ENCODE data around the gene SLC35A4. TPM values are rescaled to one million over a fixed set of nuclear protein-coding genes. Genes with fewer than 3 reads are reported as not detected.

Gene SLC35A4
- polyA plus RNA-seq, 4 donors, result 35.7 to 74.6 (median 57.9) TPM

DNA sequence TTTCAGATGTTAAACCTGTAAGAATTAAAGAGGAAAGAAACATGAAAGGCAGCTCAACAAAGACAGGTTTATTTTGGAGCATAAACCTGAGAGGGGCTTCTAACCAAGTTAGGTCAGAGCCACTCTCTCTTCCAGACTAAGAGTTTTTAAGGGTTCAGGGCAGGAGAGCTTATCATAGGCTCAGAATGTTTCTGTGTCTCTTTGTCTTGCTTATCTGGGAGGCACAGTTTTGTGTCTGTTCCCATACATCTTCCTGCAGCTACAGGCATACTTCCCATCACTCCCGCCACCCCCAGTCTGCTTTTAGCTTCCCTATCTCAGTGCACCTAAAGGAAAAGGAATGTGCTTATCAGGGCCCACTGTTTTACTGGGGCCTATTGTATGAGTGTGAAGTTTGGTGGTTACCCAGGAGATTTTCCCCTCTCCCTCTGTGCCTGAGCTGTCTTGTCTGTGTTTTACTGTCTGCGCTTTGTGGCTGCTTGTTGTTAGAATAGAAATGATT, 46.4 kb downstream of the SLC35A4 start:
- Histone ChIP-seq H3K36me3 (ENCODE audit: control insufficient read depth in 3 of 3, insufficient read depth in 2 of 3, low read depth in 1 of 3, low read length in 3 of 3) (no peaks in the 10 kb centered on the region), H3K4me1 (ENCODE audit: control insufficient read depth in 3 of 3, insufficient read depth in 2 of 3, low read depth in 1 of 3, low read length in 2 of 3) (peaks cover 0 to 3% (median 0%) of the 10 kb centered on the region in 3 donors), H3K27me3 (ENCODE audit: control insufficient read depth in 3 of 3, insufficient read depth in 3 of 3, low read length in 3 of 3) (no peaks in the 10 kb centered on the region), H3K4me3 (ENCODE audit: low read depth in 1 of 3, low read length in 3 of 3) (no peak overlapping the region), H3K27ac (ENCODE audit: low read depth in 1 of 3, low read length in 2 of 3) (no peak overlapping the region), H3K9me3 (ENCODE audit: control insufficient read depth in 2 of 2, insufficient read depth in 1 of 2, low read depth in 1 of 2, low read length in 1 of 2) (no peaks in the 10 kb centered on the region)
- 78 to 86% (median 85%) methylated on average over 2 of the region's 2 CpGs for WGBS, 3 donors
- no peak for DNase-seq
- FAIRE-seq, result no peak

Other genes starting within 250 kb of the SLC35A4 start
- 10 to 100 TPM in 3 of 4 donors, 1 to 10 TPM in 1; 2.1 to 18.1 (median 13.8) TPM for gene HBEGF, start 218.2 kb upstream of the SLC35A4 start, polyA plus RNA-seq
- gene SLC4A9, start 204.6 kb upstream of the SLC35A4 start, polyA plus RNA-seq, result not detected
- 100 to 1,000 TPM in 1 of 4 donors, 10 to 100 TPM in 3; 44.2 to 136 (median 61.9) TPM for gene ANKHD1, start 163.0 kb upstream of the SLC35A4 start, polyA plus RNA-seq
- gene EIF4EBP3, start 17.2 kb upstream of the SLC35A4 start, polyA plus RNA-seq, result 10 to 100 TPM; 20.2 to 100.0 (median 60.7) TPM
- gene SRA1, start 7.4 kb upstream of the SLC35A4 start, polyA plus RNA-seq, result 10 to 100 TPM; 19.0 to 49.9 (median 32.3) TPM
- 10 to 100 TPM in 3 of 4 donors, 1 to 10 TPM in 1; 9.5 to 22.9 (median 17.4) TPM for gene APBB3, start 230 bp upstream of the SLC35A4 start, polyA plus RNA-seq
- 10 to 100 TPM in 1 of 4 donors, 1 to 10 TPM in 3; 3.1 to 30.3 (median 8.5) TPM for gene CD14, start 68.3 kb downstream of the SLC35A4 start, polyA plus RNA-seq
- 10 to 100 TPM in 2 of 4 donors, 1 to 10 TPM in 2; 5.4 to 21.3 (median 9.9) TPM for gene TMCO6, start 74.6 kb downstream of the SLC35A4 start, polyA plus RNA-seq
- gene NDUFA2, start 82.8 kb downstream of the SLC35A4 start, polyA plus RNA-seq, result 100 to 1,000 TPM in 3 of 4 donors, 10 to 100 TPM in 1; 86.0 to 414 (median 240) TPM
- 10 to 100 TPM; 60.0 to 96.6 (median 66.8) TPM for gene IK, start 83.0 kb downstream of the SLC35A4 start, polyA plus RNA-seq
- gene WDR55, start 100.1 kb downstream of the SLC35A4 start, polyA plus RNA-seq, result 10 to 100 TPM; 20.3 to 28.9 (median 22.4) TPM
- gene DND1, start 108.7 kb downstream of the SLC35A4 start, polyA plus RNA-seq, result 1 to 10 TPM in 3 of 4 donors, under 1 TPM in 1; 0.16 to 3.1 (median 1.9) TPM
- gene HARS1, start 126.5 kb downstream of the SLC35A4 start, polyA plus RNA-seq, result 10 to 100 TPM; 35.3 to 47.0 (median 40.7) TPM
- gene HARS2, start 126.6 kb downstream of the SLC35A4 start, polyA plus RNA-seq, result 10 to 100 TPM; 21.8 to 38.0 (median 23.2) TPM
- gene ZMAT2, start 135.6 kb downstream of the SLC35A4 start, polyA plus RNA-seq, result 10 to 100 TPM; 50.3 to 79.2 (median 61.8) TPM
- gene PCDHA1, start 221.3 kb downstream of the SLC35A4 start, polyA plus RNA-seq, result under 1 TPM in 2 of 4 donors, not detected in 2; 0.06 to 0.43 TPM
- gene PCDHA2, start 230.0 kb downstream of the SLC35A4 start, polyA plus RNA-seq, result under 1 TPM in 2 of 4 donors, not detected in 2; 0.06 to 0.07 TPM
- under 1 TPM in 2 of 4 donors, not detected in 2; 0.10 to 0.28 TPM for gene PCDHA3, start 236.2 kb downstream of the SLC35A4 start, polyA plus RNA-seq
- under 1 TPM in 2 of 4 donors, not detected in 2; 0.19 to 0.57 TPM for gene PCDHA4, start 242.2 kb downstream of the SLC35A4 start, polyA plus RNA-seq